Measurements from ENCODE around the gene CASQ1.
A peak's percentile ranks its signal among the peaks of the same experiment; 100 is the strongest.

Gene CASQ1

DNA sequence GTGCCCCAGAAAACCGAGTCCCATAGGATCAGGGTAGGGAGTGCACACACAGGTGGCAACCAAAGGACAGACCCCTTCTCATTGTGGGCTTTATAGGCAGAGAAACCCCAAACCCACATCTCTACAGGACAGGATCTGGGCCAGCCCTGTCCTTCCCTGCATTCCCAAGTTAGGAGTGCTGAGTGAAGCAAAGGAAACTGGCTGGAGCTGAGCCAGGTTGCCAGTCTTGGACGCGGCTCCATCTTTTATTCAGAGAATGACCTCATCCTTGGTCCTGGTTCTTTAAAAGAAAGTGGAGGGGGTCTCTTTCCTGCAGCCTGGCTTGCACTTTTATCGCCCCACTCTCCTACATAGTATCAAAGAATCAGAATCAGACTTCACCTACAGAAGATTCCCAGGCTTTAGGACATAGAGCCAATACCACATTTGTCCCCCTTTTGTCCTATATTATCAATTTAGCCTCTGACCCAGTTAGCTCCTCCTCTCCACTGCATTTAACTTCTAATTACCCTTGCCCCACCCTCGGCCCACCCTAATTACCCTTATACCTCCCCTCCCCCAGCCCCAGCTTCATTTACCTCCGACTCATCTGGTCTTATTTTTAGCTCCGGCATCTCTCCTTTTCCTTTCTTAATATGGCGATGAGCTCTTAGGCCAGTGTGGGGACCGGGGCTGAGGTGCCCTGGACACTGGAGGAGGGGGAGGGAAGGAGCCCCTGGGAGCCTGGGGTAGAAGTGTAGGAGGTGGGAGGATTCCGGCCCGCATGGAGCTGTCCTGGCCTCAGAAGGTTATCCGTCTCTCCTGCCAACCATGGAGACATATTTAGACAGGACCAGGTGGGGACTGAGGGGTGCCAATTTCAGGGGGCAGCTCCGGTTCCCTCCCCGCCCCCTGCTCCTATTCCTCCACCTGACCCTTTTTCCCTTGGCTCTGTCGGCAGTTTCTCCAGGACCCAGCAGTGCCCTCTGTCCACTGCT is at the start of gene CASQ1:
Gene CASQ1 (plus strand): TSS at position 927 of the 977 bp plus-strand sequence. CDS start 177 bp downstream, outside the sequence.
- H3K4me3 ChIP-seq (ENCODE audit: low read length in 2 of 2), result peak within 1 kb of the TSS; percentile 18 to 44
- H3K4me1 ChIP-seq (ENCODE audit: control insufficient read depth, insufficient read depth, low read length), result peaks cover 39% of the 10 kb centered on the region
- H3K9me3 ChIP-seq (ENCODE audit: control insufficient read depth in 2 of 2, low read length in 2 of 2), result no peaks in the 10 kb centered on the region
- H3K27me3 ChIP-seq (ENCODE audit: control insufficient read depth in 1 of 2, insufficient read depth in 2 of 2, low read length in 2 of 2), result no peaks in the 10 kb centered on the region
- H3K36me3 ChIP-seq (ENCODE audit: control insufficient read depth in 2 of 2, insufficient read depth in 2 of 2, low read length in 2 of 2), result no peaks in the 10 kb centered on the region
- H3K27ac ChIP-seq (ENCODE audit: low read length), result no peak within 1 kb of the TSS
- H3K9ac ChIP-seq (ENCODE audit: low read length in 2 of 2), result peak within 1 kb of the TSS; percentile 2 to 13

DNA sequence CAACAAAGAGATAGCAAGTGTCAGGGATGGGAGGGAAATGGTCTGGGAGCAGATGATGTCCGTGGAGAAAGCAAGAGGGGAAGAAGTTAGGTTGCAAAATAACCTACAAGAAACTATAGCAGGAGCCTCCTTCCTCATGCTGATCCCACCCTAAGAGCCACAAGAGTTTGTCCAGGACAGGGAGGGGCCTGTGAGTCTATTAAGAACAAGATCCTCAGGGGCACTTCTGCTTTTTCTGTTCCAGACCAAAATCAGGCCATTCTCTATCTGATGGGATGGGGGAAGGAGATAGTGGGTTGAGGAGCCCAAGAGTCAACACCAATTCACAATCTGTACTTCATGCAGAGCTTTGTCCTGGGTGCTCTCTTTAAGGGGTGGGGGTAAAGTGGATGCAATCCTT is 46.7 kb upstream of the CASQ1 start:
- H3K36me3 ChIP-seq (ENCODE audit: control insufficient read depth in 2 of 2, insufficient read depth in 2 of 2, low read length in 2 of 2), result peaks cover 24 to 25% of the 10 kb centered on the region in 2 donors
- no peaks in the 10 kb centered on the region for H3K9me3 ChIP-seq (ENCODE audit: control insufficient read depth in 2 of 2, low read length in 2 of 2)
- no peak overlapping the region for H3K4me3 ChIP-seq (ENCODE audit: low read length in 2 of 2)
- no peak overlapping the region for H3K27ac ChIP-seq (ENCODE audit: low read length)
- no peaks in the 10 kb centered on the region for H3K27me3 ChIP-seq (ENCODE audit: control insufficient read depth in 1 of 2, insufficient read depth in 2 of 2, low read length in 2 of 2)
- no peaks in the 10 kb centered on the region for H3K4me1 ChIP-seq (ENCODE audit: control insufficient read depth, insufficient read depth, low read length)
- H3K9ac ChIP-seq (ENCODE audit: low read length in 2 of 2), result no peak overlapping the region

DNA sequence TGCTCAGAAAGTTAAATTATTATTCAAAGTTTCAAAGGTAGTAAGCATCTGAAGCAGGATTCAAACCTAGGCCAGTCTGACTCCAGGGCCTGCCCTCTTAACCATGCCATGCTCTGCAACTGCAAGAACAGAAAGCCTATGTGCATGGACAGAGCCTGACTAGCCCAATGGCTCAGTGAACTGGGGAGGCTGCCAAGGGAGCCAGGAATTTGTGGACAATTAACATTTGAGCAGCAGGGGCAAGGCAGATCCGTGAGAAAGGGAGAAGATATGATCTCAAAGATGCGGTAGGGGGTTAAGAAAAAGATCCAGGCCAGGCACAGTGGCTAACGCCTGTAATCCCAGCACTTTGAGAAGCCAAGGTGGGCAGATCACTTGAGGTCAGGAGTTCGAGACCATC is 45.5 kb upstream of the CASQ1 start:
- no peaks in the 10 kb centered on the region for H3K27me3 ChIP-seq (ENCODE audit: control insufficient read depth in 1 of 2, insufficient read depth in 2 of 2, low read length in 2 of 2)
- H3K36me3 ChIP-seq (ENCODE audit: control insufficient read depth in 2 of 2, insufficient read depth in 2 of 2, low read length in 2 of 2), result peaks cover 13 to 14% of the 10 kb centered on the region in 2 donors
- H3K27ac ChIP-seq (ENCODE audit: low read length), result no peak overlapping the region
- H3K9me3 ChIP-seq (ENCODE audit: control insufficient read depth in 2 of 2, low read length in 2 of 2), result no peaks in the 10 kb centered on the region
- no peak overlapping the region for H3K4me3 ChIP-seq (ENCODE audit: low read length in 2 of 2)
- H3K9ac ChIP-seq (ENCODE audit: low read length in 2 of 2), result no peak overlapping the region
- H3K4me1 ChIP-seq (ENCODE audit: control insufficient read depth, insufficient read depth, low read length), result no peaks in the 10 kb centered on the region

DNA sequence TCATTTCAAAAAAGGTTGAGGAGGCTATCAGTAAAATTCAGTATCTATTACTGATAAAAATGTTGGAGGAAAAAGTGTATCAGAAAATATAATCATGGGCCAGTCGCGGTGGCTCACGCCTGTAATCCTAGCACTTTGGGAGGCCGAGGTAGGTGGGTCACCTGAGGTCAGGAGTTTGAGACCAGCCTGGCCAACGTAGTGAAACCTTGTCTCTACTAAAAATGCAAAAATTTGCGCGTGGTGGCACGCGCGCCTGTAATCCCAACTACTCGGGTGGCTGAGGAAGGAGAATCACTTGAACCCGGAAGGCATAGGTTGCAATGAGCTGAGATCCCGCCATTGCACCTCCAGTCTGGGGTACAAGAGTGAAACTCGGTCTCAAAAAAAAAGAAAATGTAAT is 44.3 kb upstream of the CASQ1 start:
- H3K27ac ChIP-seq (ENCODE audit: low read length), result no peak overlapping the region
- no peak overlapping the region for H3K9ac ChIP-seq (ENCODE audit: low read length in 2 of 2)
- no peaks in the 10 kb centered on the region for H3K27me3 ChIP-seq (ENCODE audit: control insufficient read depth in 1 of 2, insufficient read depth in 2 of 2, low read length in 2 of 2)
- H3K9me3 ChIP-seq (ENCODE audit: control insufficient read depth in 2 of 2, low read length in 2 of 2), result no peaks in the 10 kb centered on the region
- H3K36me3 ChIP-seq (ENCODE audit: control insufficient read depth in 2 of 2, insufficient read depth in 2 of 2, low read length in 2 of 2), result peaks cover 7% of the 10 kb centered on the region in 2 donors
- no peak overlapping the region for H3K4me3 ChIP-seq (ENCODE audit: low read length in 2 of 2)
- H3K4me1 ChIP-seq (ENCODE audit: control insufficient read depth, insufficient read depth, low read length), result no peaks in the 10 kb centered on the region

DNA sequence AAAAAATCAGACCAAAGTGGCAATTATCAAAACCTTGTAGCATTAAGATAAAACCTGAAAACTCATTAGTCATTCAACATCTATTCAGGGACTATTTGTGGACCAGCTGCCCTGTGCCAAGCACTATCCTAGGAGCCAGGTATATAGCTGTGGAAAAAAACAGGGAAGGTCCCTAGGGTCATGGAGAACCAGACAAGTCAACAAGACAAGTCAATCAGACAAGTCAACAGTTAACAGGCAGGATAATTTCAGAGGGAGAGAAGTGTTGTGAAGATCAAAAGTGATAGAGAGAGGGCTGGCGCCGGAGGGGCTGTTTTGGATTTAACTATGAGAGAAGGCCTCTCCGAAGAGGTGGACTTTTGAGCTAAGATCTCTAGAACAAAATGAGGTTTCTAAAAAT is 42.3 kb upstream of the CASQ1 start:
- Histone ChIP-seq H3K4me3 (ENCODE audit: low read length in 2 of 2) (no peak overlapping the region), H3K9ac (ENCODE audit: low read length in 2 of 2) (no peak overlapping the region), H3K27me3 (ENCODE audit: control insufficient read depth in 1 of 2, insufficient read depth in 2 of 2, low read length in 2 of 2) (no peaks in the 10 kb centered on the region), H3K9me3 (ENCODE audit: control insufficient read depth in 2 of 2, low read length in 2 of 2) (no peaks in the 10 kb centered on the region), H3K36me3 (ENCODE audit: control insufficient read depth in 2 of 2, insufficient read depth in 2 of 2, low read length in 2 of 2) (no peaks in the 10 kb centered on the region), H3K27ac (ENCODE audit: low read length) (no peak overlapping the region), H3K4me1 (ENCODE audit: control insufficient read depth, insufficient read depth, low read length) (no peaks in the 10 kb centered on the region)

DNA sequence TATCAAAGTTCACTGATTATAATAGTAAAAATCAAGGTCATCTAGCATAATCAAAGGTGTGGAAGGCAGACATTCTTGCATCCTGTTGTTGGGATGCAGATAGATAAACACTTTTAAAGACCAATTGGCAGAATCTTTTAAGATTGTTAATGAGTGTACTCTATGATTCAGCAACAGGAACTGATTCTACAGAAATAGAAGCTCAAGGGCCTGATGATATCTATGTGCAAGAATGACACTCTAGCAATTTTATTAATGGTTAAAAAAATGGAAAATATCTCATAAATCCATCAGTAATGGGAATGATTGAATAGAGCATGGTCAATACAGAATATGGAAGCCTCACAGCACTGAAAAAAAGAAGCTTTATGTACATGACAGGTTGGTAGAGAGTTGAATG is 41.1 kb upstream of the CASQ1 start:
- Histone ChIP-seq H3K36me3 (ENCODE audit: control insufficient read depth in 2 of 2, insufficient read depth in 2 of 2, low read length in 2 of 2) (no peaks in the 10 kb centered on the region), H3K9ac (ENCODE audit: low read length in 2 of 2) (no peak overlapping the region), H3K27me3 (ENCODE audit: control insufficient read depth in 1 of 2, insufficient read depth in 2 of 2, low read length in 2 of 2) (no peaks in the 10 kb centered on the region), H3K9me3 (ENCODE audit: control insufficient read depth in 2 of 2, low read length in 2 of 2) (no peaks in the 10 kb centered on the region), H3K4me1 (ENCODE audit: control insufficient read depth, insufficient read depth, low read length) (no peaks in the 10 kb centered on the region), H3K4me3 (ENCODE audit: low read length in 2 of 2) (no peak overlapping the region), H3K27ac (ENCODE audit: low read length) (no peak overlapping the region)

DNA sequence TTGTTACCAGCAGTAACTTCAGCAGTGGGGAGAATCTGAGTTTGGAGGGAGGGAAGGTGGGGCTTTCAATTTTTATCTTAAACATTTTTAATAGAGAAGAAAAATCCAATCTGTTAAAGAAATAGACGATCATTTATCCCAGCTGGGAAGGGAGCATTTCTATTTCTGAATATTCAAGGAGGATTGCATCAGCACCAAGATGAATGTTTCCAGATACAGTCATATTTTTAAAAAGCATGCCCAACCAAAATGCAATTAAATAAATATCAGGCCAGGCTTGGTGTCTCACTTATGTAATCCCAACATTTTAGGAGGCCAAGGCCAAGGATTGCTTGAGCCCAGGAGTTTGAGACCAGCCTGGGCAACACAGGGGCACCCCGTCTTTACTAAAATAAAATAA is 40.7 kb upstream of the CASQ1 start:
- Histone ChIP-seq H3K27me3 (ENCODE audit: control insufficient read depth in 1 of 2, insufficient read depth in 2 of 2, low read length in 2 of 2) (no peaks in the 10 kb centered on the region), H3K36me3 (ENCODE audit: control insufficient read depth in 2 of 2, insufficient read depth in 2 of 2, low read length in 2 of 2) (no peaks in the 10 kb centered on the region), H3K9me3 (ENCODE audit: control insufficient read depth in 2 of 2, low read length in 2 of 2) (no peaks in the 10 kb centered on the region), H3K4me1 (ENCODE audit: control insufficient read depth, insufficient read depth, low read length) (no peaks in the 10 kb centered on the region), H3K4me3 (ENCODE audit: low read length in 2 of 2) (no peak overlapping the region), H3K27ac (ENCODE audit: low read length) (no peak overlapping the region), H3K9ac (ENCODE audit: low read length in 2 of 2) (no peak overlapping the region)

DNA sequence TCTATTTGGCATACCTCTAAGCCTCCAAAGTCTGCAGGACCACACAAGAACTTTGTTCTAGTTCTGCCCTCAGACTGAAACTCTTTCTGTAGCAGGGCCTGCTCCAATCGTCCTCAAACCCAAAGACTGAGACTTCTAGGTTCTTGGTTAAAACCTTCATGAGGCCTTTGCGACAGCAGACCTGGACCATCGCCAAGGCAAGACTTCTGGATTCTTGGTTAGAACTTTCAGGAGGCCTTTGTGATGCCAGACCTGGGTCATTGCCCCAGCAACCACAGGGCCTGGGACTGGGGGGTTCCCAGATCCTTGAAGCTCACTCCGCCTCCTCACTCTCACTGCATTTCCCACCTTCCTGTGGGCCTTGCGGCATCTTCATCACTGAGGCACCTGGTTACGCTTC is 39.1 kb upstream of the CASQ1 start, which contains the start of gene ATP1A4:
Gene ATP1A4 (plus strand): TSS at position 301 of the 400 bp plus-strand sequence. CDS start 438 bp downstream, outside the sequence.
- H3K36me3 ChIP-seq (ENCODE audit: control insufficient read depth in 2 of 2, insufficient read depth in 2 of 2, low read length in 2 of 2), result no peaks in the 10 kb centered on the region
- no peak within 1 kb of the TSS for H3K9ac ChIP-seq (ENCODE audit: low read length in 2 of 2)
- no peaks in the 10 kb centered on the region for H3K9me3 ChIP-seq (ENCODE audit: control insufficient read depth in 2 of 2, low read length in 2 of 2)
- no peak within 1 kb of the TSS for H3K4me3 ChIP-seq (ENCODE audit: low read length in 2 of 2)
- H3K4me1 ChIP-seq (ENCODE audit: control insufficient read depth, insufficient read depth, low read length), result no peaks in the 10 kb centered on the region
- no peak within 1 kb of the TSS for H3K27ac ChIP-seq (ENCODE audit: low read length)
- H3K27me3 ChIP-seq (ENCODE audit: control insufficient read depth in 1 of 2, insufficient read depth in 2 of 2, low read length in 2 of 2), result no peaks in the 10 kb centered on the region

DNA sequence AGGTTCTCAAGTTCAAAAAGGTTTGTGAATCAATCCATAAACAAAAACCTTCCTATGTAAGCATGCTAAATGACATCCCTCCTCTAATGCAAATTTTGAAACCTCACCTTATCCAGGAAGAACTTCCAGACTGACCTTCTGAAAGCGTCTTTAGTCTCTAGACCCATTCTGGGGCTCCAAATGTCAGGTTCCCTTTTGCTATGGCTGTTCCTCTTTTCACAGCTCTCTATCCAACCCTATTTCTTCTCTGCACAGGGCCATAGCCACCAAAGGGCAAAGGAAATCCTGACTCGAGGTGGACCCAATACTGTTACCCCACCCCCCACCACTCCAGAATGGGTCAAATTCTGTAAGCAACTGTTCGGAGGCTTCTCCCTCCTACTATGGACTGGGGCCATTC is 35.6 kb upstream of the CASQ1 start:
- H3K9ac ChIP-seq (ENCODE audit: low read length in 2 of 2), result no peak overlapping the region
- no peaks in the 10 kb centered on the region for H3K9me3 ChIP-seq (ENCODE audit: control insufficient read depth in 2 of 2, low read length in 2 of 2)

DNA sequence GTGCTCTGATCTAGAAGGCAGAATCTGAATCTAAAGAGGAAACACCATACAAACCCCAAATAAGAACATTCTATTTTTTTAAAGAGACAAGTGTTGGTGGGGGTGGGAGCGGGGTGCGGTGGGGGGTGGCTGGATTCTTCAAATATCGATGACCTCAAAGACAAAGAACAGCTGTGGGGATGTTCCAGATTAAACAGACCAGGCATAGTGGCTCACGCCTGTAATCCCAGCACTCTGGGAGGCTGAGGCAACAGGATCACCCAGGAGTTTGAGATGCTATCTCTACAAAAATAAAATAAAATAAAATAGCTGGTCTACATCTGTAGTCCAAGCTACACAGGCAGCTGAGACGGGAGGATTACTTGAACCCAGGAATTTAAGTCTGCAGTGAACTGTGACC is 34.0 kb upstream of the CASQ1 start:
- no peaks in the 10 kb centered on the region for H3K4me1 ChIP-seq (ENCODE audit: control insufficient read depth, insufficient read depth, low read length)
- no peak overlapping the region for H3K27ac ChIP-seq (ENCODE audit: low read length)
- no peak overlapping the region for H3K4me3 ChIP-seq (ENCODE audit: low read length in 2 of 2)
- H3K36me3 ChIP-seq (ENCODE audit: control insufficient read depth in 2 of 2, insufficient read depth in 2 of 2, low read length in 2 of 2), result no peaks in the 10 kb centered on the region
- H3K27me3 ChIP-seq (ENCODE audit: control insufficient read depth in 1 of 2, insufficient read depth in 2 of 2, low read length in 2 of 2), result no peaks in the 10 kb centered on the region
- H3K9ac ChIP-seq (ENCODE audit: low read length in 2 of 2), result no peak overlapping the region
- H3K9me3 ChIP-seq (ENCODE audit: control insufficient read depth in 2 of 2, low read length in 2 of 2), result no peaks in the 10 kb centered on the region

More for the DNA sequence above, 35.6 kb upstream of the CASQ1 start:
- H3K4me1 ChIP-seq (ENCODE audit: control insufficient read depth, insufficient read depth, low read length), result no peaks in the 10 kb centered on the region
- H3K27me3 ChIP-seq (ENCODE audit: control insufficient read depth in 1 of 2, insufficient read depth in 2 of 2, low read length in 2 of 2), result no peaks in the 10 kb centered on the region
- H3K27ac ChIP-seq (ENCODE audit: low read length), result no peak overlapping the region
- no peak overlapping the region for H3K4me3 ChIP-seq (ENCODE audit: low read length in 2 of 2)
- H3K36me3 ChIP-seq (ENCODE audit: control insufficient read depth in 2 of 2, insufficient read depth in 2 of 2, low read length in 2 of 2), result no peaks in the 10 kb centered on the region

DNA sequence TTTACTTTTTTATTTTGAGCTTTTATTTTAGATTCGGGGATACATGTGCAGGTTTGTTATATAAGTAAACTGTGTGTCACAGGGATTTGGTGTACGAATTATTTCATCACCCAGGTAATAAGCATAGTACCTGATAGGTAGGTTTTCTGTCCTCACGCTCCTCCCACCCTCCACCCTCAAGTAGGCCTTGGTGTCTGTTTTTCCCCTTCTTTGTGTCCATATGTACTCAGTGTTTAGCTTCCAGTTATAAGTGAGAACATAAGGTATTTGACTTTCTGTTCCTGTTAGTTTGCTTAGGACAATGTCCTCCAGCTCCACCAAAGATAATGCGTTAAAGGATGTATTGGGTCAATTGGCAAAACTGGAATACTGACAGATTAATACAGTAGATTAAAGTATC is 33.2 kb upstream of the CASQ1 start:
- H3K27ac ChIP-seq (ENCODE audit: low read length), result no peak overlapping the region
- no peaks in the 10 kb centered on the region for H3K9me3 ChIP-seq (ENCODE audit: control insufficient read depth in 2 of 2, low read length in 2 of 2)
- H3K4me1 ChIP-seq (ENCODE audit: control insufficient read depth, insufficient read depth, low read length), result no peaks in the 10 kb centered on the region
- H3K9ac ChIP-seq (ENCODE audit: low read length in 2 of 2), result no peak overlapping the region
- H3K4me3 ChIP-seq (ENCODE audit: low read length in 2 of 2), result no peak overlapping the region
- H3K36me3 ChIP-seq (ENCODE audit: control insufficient read depth in 2 of 2, insufficient read depth in 2 of 2, low read length in 2 of 2), result no peaks in the 10 kb centered on the region
- H3K27me3 ChIP-seq (ENCODE audit: control insufficient read depth in 1 of 2, insufficient read depth in 2 of 2, low read length in 2 of 2), result no peaks in the 10 kb centered on the region

All from stomach smooth muscle (tissue), 2 donors.